Endothelial cell (in vitro differentiated cells): ENCODE measurements around the gene RASSF6. TPM values are rescaled to one million over a fixed set of nuclear protein-coding genes. Genes with fewer than 3 reads are reported as not detected.

Experiments used
- total RNA-seq: library from RNA; stranded (reverse); fragmentation: NEBNext Ultra II Directional; extraction: Animal tissue kit (Norgen Biotek cat#: 25700); gene quantifications from one replicate; pipeline ENCODE4 v1.2.1, GENCODE V29; 2021; ENCODE audit not compliant: unreplicated experiment

The RASSF6 gene
- total RNA-seq, 1 donor from 2014 or later = not detected

Other genes with a start within 250 kb of the RASSF6 start
- 0.64 TPM for gene ALB, start 216.1 kb downstream of the RASSF6 start, total RNA-seq
- gene AFP, start 184.2 kb downstream of the RASSF6 start, total RNA-seq = not detected
- gene AFM, start 138.7 kb downstream of the RASSF6 start, total RNA-seq = 0.64 TPM
- gene CXCL8, start 120.1 kb upstream of the RASSF6 start, total RNA-seq = not detected
- gene CXCL6, start 216.2 kb upstream of the RASSF6 start, total RNA-seq = 0.15 TPM
- not detected for gene PF4V1, start 232.9 kb upstream of the RASSF6 start, total RNA-seq
- 1.7 TPM for gene CXCL1, start 249.0 kb upstream of the RASSF6 start, total RNA-seq